Embryonic facial prominence (tissue), 1 donor: ENCODE results near the gene ZNF76.

Source experiments
- DNase-seq: peaks from one replicate; pipeline ENCODE4 v3.0.0-alpha.2; 2016; ENCODE audit errors: extremely low spot score

ZNF76 gene

DNA sequence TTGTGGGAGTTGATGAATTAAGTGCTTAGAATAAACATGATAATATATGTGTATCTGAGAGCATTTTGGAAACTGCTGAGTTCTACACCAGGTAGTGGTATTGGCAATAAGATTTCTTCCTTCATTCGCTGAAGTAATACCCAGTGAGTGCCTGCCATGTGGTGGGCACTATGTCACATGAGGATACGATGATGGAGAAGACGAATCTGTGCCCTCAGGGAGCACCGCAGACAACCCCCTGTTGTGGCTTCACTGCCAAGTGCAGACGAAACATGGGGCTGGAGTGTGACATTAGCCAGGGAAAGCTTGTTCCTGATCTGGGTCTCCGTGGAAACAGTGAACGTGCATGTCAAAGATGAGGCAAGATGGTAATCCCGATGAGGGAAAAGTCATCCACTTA is 7.9 kb downstream of the ZNF76 start:
- DNase-seq, result no peak

- DNase-seq, result no peak
Observed at GRCh38 chr6:35267897-35268296, 8.4 kb downstream of the ZNF76 start.

- no peak for DNase-seq
Observed at GRCh38 chr6:35272005-35272404, 12.5 kb downstream of the ZNF76 start.

- DNase-seq, result no peak
Observed at GRCh38 chr6:35273822-35274559, 14.5 kb downstream of the ZNF76 start.

DNA sequence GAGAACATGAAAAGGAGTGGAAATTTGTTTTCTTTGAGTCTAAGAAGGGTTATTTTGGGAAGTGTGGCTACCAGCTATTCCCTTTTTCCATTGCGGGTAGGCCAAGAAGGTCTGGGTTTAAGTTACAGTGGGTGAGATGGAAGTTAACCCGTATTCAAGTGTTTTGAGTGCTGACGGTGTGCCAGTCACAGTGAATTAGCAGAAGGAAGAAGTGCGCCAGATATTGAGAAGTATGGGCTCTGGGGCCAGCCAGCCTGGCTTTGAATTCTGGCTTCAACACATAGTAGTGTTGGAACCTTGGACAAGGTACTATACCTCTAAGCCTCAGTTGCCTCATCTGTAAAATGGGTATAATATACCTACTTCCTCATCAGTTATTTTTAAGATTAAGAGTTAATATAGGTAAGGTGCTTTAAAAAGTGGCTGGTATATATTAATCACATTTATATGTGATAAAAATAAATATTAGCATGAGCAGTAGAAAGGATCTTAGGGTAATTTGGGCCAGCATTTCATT is 16.3 kb downstream of the ZNF76 start:
- DNase-seq, result no peak

GRCh38 chr6:35278708-35279107 is 19.2 kb downstream of the ZNF76 start:
- no peak for DNase-seq

- no peak for DNase-seq
Observed at GRCh38 chr6:35280903-35281302, 21.4 kb downstream of the ZNF76 start.

GRCh38 chr6:35282472-35282871 is 22.9 kb downstream of the ZNF76 start:
- no peak for DNase-seq

GRCh38 chr6:35283361-35283760 is 23.8 kb downstream of the ZNF76 start:
- no peak for DNase-seq

GRCh38 chr6:35287671-35288396 is 28.3 kb downstream of the ZNF76 start:
- DNase-seq, result no peak

DNA sequence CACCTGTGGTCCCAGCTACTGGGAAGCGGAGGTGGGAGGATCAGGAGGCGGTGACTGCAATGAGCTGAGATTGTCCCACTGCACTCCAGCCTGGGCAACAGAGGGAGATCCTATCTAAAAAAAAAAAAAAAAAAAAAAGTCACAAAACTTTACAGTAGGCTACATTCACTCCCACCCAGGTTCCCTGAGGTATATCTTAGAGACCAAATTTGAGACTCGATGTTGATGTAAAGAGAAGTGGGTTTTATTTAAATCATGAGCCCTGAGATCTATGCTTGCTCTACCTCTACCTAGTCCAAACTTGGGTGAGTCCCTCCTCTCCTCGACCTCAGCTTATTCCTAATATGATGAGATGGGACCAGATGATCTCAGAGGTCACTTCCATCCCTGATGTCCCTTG is 29.3 kb downstream of the ZNF76 start:
- no peak for DNase-seq

DNA sequence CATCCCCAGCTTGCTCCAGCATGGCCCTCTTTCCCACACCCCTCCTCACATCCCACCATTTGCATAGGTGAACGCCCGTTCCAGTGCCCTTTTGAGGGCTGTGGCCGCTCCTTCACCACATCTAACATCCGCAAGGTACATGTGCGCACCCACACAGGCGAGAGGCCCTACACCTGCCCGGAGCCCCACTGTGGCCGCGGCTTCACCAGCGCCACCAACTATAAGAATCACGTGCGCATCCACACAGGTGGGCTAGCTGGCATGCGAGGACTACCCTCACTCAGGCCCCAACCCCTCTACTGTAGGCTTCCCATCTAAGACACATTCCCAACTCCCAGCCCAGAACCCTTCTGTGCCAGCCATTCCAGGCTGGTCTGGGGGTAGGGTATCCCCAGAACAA is 32.0 kb downstream of the ZNF76 start:
- no peak for DNase-seq

- no peak for DNase-seq
Observed at GRCh38 chr6:35292494-35292893, 33.0 kb downstream of the ZNF76 start.

DNA sequence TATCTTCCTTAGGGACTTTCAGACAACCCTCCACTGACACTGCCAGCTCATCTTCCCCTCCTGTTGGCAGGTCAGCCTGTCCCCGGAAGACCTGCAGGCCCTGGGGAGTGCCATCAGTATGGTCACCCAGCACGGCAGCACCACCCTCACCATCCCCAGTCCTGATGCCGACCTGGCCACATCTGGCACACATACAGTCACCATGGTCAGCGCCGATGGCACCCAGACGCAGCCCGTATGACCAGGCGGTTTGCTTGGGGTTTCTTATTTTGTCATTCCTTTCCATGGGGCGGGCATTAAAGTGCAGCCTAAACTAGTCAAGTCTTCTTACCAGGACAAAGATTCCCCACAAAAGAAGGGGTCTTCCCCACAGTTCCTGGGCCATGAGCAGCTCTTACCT is 34.1 kb downstream of the ZNF76 start:
- DNase-seq, result no peak

GRCh38 chr6:35294308-35294945 is 34.9 kb downstream of the ZNF76 start:
- no peak for DNase-seq

DNA sequence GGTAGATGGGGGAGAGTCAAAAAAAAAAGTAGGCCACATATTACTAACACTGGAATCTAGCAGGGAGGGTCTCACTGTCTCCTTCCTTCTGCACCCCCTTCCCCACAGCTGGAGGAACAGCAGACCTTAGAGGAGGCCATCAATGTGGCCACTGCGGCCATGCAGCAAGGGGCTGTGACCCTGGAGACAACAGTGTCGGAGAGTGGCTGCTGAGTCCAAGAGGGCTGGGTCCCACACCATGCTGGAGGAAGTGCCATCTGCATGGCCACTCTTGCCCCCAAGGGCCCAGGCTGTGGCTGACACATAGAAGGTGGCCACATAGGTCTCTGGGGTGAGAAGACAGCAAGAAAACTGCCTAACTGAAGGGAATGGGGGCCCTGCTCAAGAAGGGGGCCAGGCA is 35.5 kb downstream of the ZNF76 start:
- DNase-seq, result peak; percentile 0

- no peak for DNase-seq
Observed at GRCh38 chr6:35295521-35296315, 36.2 kb downstream of the ZNF76 start.

- no peak for DNase-seq
Observed at GRCh38 chr6:35296931-35297600, 37.5 kb downstream of the ZNF76 start.

GRCh38 chr6:35297601-35298481 is 38.3 kb downstream of the ZNF76 start, which contains the start of gene DEF6:
Gene DEF6 (plus strand): TSS chr6:35297818. CDS start chr6:35297857, 39 bp downstream.
- peak; percentile 73 for DNase-seq

DNA sequence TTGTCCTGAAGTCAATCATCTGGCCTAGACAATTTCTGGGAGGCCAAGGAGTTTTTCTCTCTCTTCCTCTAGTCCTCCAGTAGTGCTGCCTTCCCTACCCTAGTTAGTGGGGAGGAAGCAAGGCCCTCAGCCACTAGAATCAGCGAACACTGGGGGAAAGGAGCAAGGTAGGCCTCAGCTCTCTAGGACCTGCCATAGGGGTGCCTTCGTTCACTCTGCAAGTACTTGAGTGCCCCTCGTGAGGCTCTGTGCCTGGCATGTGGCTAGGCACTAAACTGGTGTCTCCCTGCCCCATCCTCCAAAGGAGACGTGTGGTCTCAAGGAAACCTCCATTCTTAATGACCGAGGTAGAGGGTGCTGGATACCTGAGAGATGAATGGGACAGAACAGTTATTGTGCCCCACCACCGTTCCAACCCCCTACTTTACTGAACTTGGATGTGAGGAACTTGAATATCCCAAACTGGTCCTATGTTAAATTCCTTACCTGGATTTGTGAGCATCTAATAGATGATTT is 39.1 kb downstream of the ZNF76 start:
- no peak for DNase-seq
